ENCODE data around the gene RFX7. TPM values are rescaled to one million over a fixed set of nuclear protein-coding genes. Genes with fewer than 3 reads are reported as not detected.

Gene RFX7
- total RNA-seq, 1 experiment from 2014 or later, result 18.1 TPM

DNA sequence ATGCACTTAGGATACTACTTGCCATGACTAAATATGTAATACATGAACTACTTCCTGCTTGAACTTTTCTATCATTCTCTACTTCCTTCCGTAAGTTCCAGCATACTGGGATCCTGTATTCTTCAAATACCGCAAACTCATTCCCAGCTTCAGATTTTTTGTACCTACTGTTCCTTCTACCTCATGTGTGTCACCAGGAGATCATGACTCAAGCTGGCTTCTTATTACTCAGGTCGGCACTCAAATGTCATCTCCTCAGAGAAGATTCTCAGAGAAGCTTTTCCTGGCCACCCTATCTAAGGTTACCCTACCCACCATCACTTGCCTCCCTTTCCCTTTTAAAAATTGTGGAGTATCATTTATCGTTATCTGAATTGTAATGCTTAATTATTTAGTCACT lies 66.7 kb downstream of the RFX7 start:
- ATAC-seq (no peak), DNase-seq (ENCODE audit: low read depth, low spot score) (peak; percentile 0)
- Histone ChIP-seq H4K20me1 (ENCODE audit: insufficient read depth) (no peaks in the 10 kb centered on the region), H3K4me1 (ENCODE audit: control insufficient read depth in 1 of 2, insufficient read depth in 2 of 2, low read length in 2 of 2) (peaks cover 0 to 12% of the 10 kb centered on the region in 2 experiments; a peak in 1 of 4 replicates), H3K27ac (ENCODE audit: low read depth, low read length) (no peak overlapping the region), H3K79me2 (ENCODE audit: insufficient read depth, low read length) (peaks cover 33% of the 10 kb centered on the region), H3K4me3 (replicated peaks in 1 of 2; ENCODE audit: low read depth in 1 of 2, low read length in 2 of 2) (no peak overlapping the region), H3K27me3 (ENCODE audit: insufficient read depth, low read length) (no peaks in the 10 kb centered on the region), H3K4me2 (ENCODE audit: low read length) (peak overlapping the region; percentile 29), H3K9ac (ENCODE audit: low read length) (no peak overlapping the region), H2AFZ (ENCODE audit: low read depth, low read length, poor library complexity, severe bottlenecking) (no peak overlapping the region), H3K9me2 (ENCODE audit: insufficient read depth) (no peaks in the 10 kb centered on the region), H3K36me3 (ENCODE audit: control insufficient read depth in 1 of 2, insufficient read depth in 2 of 2, low read length in 2 of 2) (no peaks in the 10 kb centered on the region), H3K9me3 (ENCODE audit: control insufficient read depth in 1 of 2, insufficient read depth in 1 of 2, low read depth in 1 of 2, low read length in 2 of 2) (no peaks in the 10 kb centered on the region)
- ChIA-PET RAD21 (ENCODE audit: low non-redundant PET in 1 of 2, low total read pairs in 2 of 2, uncharacterized antibody in 2 of 2, unreplicated experiment in 2 of 2) (no interaction called here), CTCF (no interaction called here), POLR2A (no interaction called here)
- TF ChIP-seq YY1 (IDR thresholded peaks at IDR 0.05; ENCODE audit: extremely low read depth, insufficient replicate concordance, low read depth, low read length) (no peak), RAD21 (IDR thresholded peaks at IDR 0.05; ENCODE audit: low read depth) (no peak), SP1 (IDR thresholded peaks at IDR 0.05; ENCODE audit: low read depth) (no peak), SRF (IDR thresholded peaks at IDR 0.05; ENCODE audit: low read depth) (no peak), TCF7L2 (IDR thresholded peaks at IDR 0.05; ENCODE audit: borderline replicate concordance, extremely low read depth, insufficient read depth, insufficient read length) (no peak), CEBPB (IDR thresholded peaks at IDR 0.05; ENCODE audit: low read depth) (no peak), ZNF274 (IDR thresholded peaks at IDR 0.05; ENCODE audit: low read depth, low read length) (no peak), EZH2phosphoT487 (IDR thresholded peaks at IDR 0.05; ENCODE audit: borderline replicate concordance) (no peak), EGR1 (IDR thresholded peaks at IDR 0.05; ENCODE audit: low read depth) (no peak), CBX3 (IDR thresholded peaks at IDR 0.05; ENCODE audit: low read depth) (no peak), SIN3A (IDR thresholded peaks at IDR 0.05; ENCODE audit: low read depth) (no peak), FOSL1 (IDR thresholded peaks at IDR 0.05; ENCODE audit: low read depth) (no peak), JUND (IDR thresholded peaks at IDR 0.05) (no peak), POLR2A (IDR thresholded peaks at IDR 0.05; ENCODE audit: borderline replicate concordance, extremely low read depth, insufficient read depth, insufficient read length) (no peak), EZH2 (IDR thresholded peaks at IDR 0.05) (no peak)
- TF ChIP-seq, protein P1, sequence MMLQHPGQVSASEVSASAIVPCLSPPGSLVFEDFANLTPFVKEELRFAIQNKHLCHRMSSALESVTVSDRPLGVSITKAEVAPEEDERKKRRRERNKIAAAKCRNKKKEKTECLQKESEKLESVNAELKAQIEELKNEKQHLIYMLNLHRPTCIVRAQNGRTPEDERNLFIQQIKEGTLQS (IDR thresholded peaks at IDR 0.05), result no peak
- TF ChIP-seq, protein P2, sequence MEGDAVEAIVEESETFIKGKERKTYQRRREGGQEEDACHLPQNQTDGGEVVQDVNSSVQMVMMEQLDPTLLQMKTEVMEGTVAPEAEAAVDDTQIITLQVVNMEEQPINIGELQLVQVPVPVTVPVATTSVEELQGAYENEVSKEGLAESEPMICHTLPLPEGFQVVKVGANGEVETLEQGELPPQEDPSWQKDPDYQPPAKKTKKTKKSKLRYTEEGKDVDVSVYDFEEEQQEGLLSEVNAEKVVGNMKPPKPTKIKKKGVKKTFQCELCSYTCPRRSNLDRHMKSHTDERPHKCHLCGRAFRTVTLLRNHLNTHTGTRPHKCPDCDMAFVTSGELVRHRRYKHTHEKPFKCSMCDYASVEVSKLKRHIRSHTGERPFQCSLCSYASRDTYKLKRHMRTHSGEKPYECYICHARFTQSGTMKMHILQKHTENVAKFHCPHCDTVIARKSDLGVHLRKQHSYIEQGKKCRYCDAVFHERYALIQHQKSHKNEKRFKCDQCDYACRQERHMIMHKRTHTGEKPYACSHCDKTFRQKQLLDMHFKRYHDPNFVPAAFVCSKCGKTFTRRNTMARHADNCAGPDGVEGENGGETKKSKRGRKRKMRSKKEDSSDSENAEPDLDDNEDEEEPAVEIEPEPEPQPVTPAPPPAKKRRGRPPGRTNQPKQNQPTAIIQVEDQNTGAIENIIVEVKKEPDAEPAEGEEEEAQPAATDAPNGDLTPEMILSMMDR (IDR thresholded peaks at IDR 0.05 in 2 of 3, conservative IDR thresholded peaks at IDR 0.05 in 1 of 3; ENCODE audit: borderline replicate concordance in 1 of 3, insufficient read depth in 1 of 3, low read depth in 2 of 3, low read length in 2 of 3), result no peak
- TF ChIP-seq, protein P3, sequence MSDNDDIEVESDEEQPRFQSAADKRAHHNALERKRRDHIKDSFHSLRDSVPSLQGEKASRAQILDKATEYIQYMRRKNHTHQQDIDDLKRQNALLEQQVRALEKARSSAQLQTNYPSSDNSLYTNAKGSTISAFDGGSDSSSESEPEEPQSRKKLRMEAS (IDR thresholded peaks at IDR 0.05), result no peak
- TF ChIP-seq, protein P4, sequence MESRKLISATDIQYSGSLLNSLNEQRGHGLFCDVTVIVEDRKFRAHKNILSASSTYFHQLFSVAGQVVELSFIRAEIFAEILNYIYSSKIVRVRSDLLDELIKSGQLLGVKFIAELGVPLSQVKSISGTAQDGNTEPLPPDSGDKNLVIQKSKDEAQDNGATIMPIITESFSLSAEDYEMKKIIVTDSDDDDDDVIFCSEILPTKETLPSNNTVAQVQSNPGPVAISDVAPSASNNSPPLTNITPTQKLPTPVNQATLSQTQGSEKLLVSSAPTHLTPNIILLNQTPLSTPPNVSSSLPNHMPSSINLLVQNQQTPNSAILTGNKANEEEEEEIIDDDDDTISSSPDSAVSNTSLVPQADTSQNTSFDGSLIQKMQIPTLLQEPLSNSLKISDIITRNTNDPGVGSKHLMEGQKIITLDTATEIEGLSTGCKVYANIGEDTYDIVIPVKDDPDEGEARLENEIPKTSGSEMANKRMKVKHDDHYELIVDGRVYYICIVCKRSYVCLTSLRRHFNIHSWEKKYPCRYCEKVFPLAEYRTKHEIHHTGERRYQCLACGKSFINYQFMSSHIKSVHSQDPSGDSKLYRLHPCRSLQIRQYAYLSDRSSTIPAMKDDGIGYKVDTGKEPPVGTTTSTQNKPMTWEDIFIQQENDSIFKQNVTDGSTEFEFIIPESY (IDR thresholded peaks at IDR 0.05; ENCODE audit: extremely low read depth, insufficient replicate concordance, low read length), result no peak
- BruUV-seq (replicated peaks), result no TSS peak
- intact Hi-C loops (cut with micrococcal nuclease), result no loop called here
